ENCODE results near the gene LRRC3. TPM values are rescaled to one million over a fixed set of nuclear protein-coding genes. Genes with fewer than 3 reads are reported as not detected.

LRRC3 gene
- total RNA-seq, 2 donors from 2014 or later = 1.6 to 7.1 TPM

DNA sequence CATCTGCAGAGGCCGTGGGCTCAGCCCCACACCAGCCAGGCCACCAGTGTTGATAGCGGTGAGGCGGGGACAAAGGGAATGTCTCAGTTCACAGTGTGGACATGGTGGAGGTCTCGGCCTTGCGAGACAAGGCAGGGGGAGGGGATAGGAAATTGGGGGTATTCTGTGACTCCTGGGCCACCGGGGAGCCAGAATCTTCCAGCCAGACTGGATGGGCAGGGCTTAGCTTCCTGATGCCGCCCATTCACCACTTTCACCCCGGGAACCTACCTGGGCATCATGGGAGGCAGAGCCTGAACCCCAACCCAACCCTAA lies 5.1 kb downstream of the LRRC3 start:
- DNase-seq (ENCODE audit: low spot score) = no peak
- intact Hi-C loops (cut with DNase I) = no loop called here
- Histone ChIP-seq H3K36me3 (no peaks in the 10 kb centered on the region), H3K9me3 (no peaks in the 10 kb centered on the region), H3K27ac (no peak overlapping the region), H3K4me1 (replicated peaks) (no peaks in the 10 kb centered on the region), H3K4me3 (no peak overlapping the region), H3K27me3 (replicated peaks; ENCODE audit: insufficient read depth) (no peaks in the 10 kb centered on the region)
- no peak for TF ChIP-seq POLR2AphosphoS5 (IDR thresholded peaks at IDR 0.05)
- TF ChIP-seq, protein P1, sequence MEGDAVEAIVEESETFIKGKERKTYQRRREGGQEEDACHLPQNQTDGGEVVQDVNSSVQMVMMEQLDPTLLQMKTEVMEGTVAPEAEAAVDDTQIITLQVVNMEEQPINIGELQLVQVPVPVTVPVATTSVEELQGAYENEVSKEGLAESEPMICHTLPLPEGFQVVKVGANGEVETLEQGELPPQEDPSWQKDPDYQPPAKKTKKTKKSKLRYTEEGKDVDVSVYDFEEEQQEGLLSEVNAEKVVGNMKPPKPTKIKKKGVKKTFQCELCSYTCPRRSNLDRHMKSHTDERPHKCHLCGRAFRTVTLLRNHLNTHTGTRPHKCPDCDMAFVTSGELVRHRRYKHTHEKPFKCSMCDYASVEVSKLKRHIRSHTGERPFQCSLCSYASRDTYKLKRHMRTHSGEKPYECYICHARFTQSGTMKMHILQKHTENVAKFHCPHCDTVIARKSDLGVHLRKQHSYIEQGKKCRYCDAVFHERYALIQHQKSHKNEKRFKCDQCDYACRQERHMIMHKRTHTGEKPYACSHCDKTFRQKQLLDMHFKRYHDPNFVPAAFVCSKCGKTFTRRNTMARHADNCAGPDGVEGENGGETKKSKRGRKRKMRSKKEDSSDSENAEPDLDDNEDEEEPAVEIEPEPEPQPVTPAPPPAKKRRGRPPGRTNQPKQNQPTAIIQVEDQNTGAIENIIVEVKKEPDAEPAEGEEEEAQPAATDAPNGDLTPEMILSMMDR (IDR thresholded peaks at IDR 0.05) = no peak
- TF ChIP-seq POLR2A (IDR thresholded peaks at IDR 0.05) = no peak
- WGBS = 92% methylated on average over 8 of the region's 8 CpGs

- Histone ChIP-seq H3K4me1 (replicated peaks) (no peaks in the 10 kb centered on the region), H3K4me3 (no peak overlapping the region), H3K9me3 (no peaks in the 10 kb centered on the region), H3K27ac (no peak overlapping the region), H3K36me3 (no peaks in the 10 kb centered on the region), H3K27me3 (replicated peaks; ENCODE audit: insufficient read depth) (no peaks in the 10 kb centered on the region)
- no peak for DNase-seq (ENCODE audit: low spot score)
- TF ChIP-seq POLR2A (IDR thresholded peaks at IDR 0.05) (no peak), POLR2AphosphoS5 (IDR thresholded peaks at IDR 0.05) (no peak)
- TF ChIP-seq, protein P1 (IDR thresholded peaks at IDR 0.05) = no peak
- 94% methylated on average over 8 of the region's 8 CpGs for WGBS
- intact Hi-C loops (cut with DNase I) = no loop called here
These were observed 5.7 kb downstream of the LRRC3 start for GRCh38 chr21:44461005-44461404.

DNA sequence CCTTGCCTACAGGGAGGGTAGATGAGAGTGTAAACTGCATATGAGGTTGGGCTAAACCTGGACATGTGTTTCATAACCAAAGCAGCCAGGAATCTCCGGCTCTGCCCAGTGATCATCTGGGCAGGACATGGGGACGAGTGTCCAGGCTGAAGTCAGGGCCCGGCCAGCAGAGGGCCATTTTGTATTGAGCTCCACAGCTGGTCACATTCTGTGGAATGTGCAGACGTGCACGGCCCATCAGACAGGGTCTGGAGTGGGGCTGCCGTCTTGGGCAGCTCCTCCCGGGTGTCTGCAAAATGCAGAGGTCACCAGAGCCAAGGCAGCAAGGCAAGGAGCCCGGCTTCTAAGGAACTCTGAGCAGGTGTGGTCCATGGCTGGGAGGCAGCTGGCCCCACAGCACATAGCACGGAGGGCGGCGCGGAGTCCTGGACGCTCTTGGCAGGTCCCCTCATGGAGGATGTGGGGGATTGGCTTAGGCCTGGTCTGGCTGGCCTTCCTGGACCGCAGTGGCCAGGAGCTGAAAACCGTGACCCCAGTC lies 6.2 kb downstream of the LRRC3 start:
- Histone ChIP-seq H3K27me3 (replicated peaks; ENCODE audit: insufficient read depth) (no peaks in the 10 kb centered on the region), H3K4me3 (no peak overlapping the region), H3K36me3 (no peaks in the 10 kb centered on the region), H3K4me1 (replicated peaks) (no peaks in the 10 kb centered on the region), H3K9me3 (no peaks in the 10 kb centered on the region), H3K27ac (no peak overlapping the region)
- intact Hi-C loops (cut with DNase I) = no loop called here
- TF ChIP-seq POLR2AphosphoS5 (IDR thresholded peaks at IDR 0.05) (no peak), POLR2A (IDR thresholded peaks at IDR 0.05) (no peak)
- TF ChIP-seq, protein P1 (IDR thresholded peaks at IDR 0.05) = no peak
- DNase-seq (ENCODE audit: low spot score) = no peak
- WGBS = 78% methylated on average over 15 of the region's 15 CpGs

DNA sequence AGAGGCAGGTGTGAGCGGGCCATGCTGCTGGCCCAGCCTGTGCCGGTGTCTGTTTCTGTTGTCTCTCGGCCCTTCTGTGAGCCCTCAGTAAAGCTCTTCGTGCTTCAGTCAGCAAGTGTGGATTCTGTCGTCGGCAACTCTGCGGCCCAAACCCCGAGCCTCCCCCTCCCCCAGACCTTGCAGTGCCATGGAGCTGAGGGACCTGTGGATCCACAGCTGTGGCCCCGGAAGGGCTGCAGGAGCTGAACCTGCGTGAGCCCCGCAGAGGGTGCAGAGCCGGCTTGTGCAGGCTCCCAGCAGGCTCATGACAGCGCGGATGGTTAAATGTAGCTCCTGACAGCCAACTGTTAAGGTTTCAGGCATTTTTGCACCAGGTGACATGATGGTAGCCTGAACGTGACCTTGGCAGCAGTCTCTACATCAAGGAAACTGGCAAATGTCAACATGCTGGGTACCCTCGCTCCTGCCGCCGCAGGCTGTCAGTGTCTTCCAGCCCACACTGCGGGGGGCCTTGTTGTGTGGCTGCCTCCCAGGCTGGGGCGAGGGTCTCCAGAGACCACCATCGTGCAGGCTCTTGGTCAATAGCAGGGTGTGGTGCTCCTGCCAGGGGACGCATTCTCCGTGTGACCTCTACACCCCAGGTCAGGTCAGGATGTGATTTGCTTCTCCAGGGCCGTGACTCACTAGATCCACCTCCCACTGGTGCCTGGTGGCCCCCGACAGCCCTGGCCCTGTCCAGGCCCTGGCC lies 7.0 kb downstream of the LRRC3 start:
- H3K27ac ChIP-seq = no peak overlapping the region
- DNase-seq (ENCODE audit: low spot score) = no peak
- H3K27me3 ChIP-seq (replicated peaks; ENCODE audit: insufficient read depth) = no peaks in the 10 kb centered on the region
- intact Hi-C loops (cut with DNase I) = no loop called here
- no peak overlapping the region for H3K4me3 ChIP-seq
- 91% methylated on average over 24 of the region's 25 CpGs for WGBS
- H3K4me1 ChIP-seq (replicated peaks) = no peaks in the 10 kb centered on the region
- no peaks in the 10 kb centered on the region for H3K36me3 ChIP-seq
- no peaks in the 10 kb centered on the region for H3K9me3 ChIP-seq
- TF ChIP-seq POLR2AphosphoS5 (IDR thresholded peaks at IDR 0.05) = no peak

DNA sequence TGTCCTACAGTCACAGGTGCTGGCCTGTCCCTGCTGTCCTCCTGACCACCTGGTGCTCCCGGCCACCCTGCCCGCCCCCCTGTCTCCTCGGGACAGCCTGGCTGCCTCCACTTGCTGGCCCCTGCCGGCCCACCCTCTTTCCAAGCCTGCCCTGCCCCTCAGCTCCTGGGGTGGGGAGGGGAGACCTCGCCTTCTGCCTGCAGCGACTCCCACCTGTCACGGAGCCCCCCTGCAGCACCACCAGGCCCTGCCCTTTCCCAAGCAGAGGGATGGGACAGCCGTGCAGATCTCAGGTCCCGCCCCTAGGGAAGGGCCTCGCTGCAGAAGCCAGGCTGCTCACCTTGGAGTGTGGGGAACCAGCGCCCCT lies 7.5 kb downstream of the LRRC3 start:
- Histone ChIP-seq H3K27me3 (replicated peaks; ENCODE audit: insufficient read depth) (no peaks in the 10 kb centered on the region), H3K36me3 (no peaks in the 10 kb centered on the region), H3K27ac (no peak overlapping the region), H3K4me3 (no peak overlapping the region), H3K9me3 (no peaks in the 10 kb centered on the region), H3K4me1 (replicated peaks) (no peaks in the 10 kb centered on the region)
- WGBS = 72% methylated on average over 11 of the region's 11 CpGs
- intact Hi-C loops (cut with DNase I) = no loop called here
- TF ChIP-seq POLR2AphosphoS5 (IDR thresholded peaks at IDR 0.05) (no peak), POLR2A (IDR thresholded peaks at IDR 0.05) (no peak)
- TF ChIP-seq, protein P1 (IDR thresholded peaks at IDR 0.05) = no peak
- DNase-seq (ENCODE audit: low spot score) = no peak

All from prostate gland (tissue), 2 donors.